ENCODE results near the gene TMEM59L.
"Not testable (repeated sequence)": the region's sequence is repeated elsewhere in the genome, so short reads cannot be mapped to it uniquely, and the experiment has no call there.

The TMEM59L gene

GRCh38 chr19:18594096-18594823 lies 18.4 kb upstream of the TMEM59L start:
- DNase-seq (ENCODE audit: low read depth, low spot score): no peak

DNA sequence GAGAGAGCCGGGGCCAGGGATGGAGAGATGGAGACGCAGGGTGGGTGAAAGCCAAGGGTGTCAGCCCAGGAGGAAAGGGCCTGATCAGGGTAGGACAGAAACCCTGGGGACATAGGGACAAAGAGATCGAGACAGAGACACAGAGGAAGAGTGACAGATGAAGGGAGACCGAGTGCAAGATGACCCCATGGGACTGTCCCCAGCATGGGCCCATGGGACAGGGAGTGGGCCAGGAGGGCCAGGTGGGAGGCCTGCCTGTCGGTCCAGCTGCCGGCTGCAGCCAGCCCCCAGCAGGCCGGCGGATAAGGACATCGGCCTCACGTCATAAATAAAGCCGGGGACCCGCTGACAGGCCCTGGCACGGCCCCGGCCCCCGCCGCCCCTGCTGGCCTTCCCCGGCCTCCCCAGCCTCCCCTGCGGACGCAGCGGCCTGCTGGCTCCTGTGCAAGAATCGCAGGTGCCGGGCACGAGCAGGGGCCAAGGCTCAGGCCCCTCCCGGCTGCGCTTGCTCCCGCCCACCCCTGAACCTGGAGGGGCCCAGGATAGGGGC lies 17.8 kb upstream of the TMEM59L start:
- DNase-seq (ENCODE audit: low read depth, low spot score): no peak

GRCh38 chr19:18595475-18595874 lies 17.2 kb upstream of the TMEM59L start:
- no peak for DNase-seq (ENCODE audit: low read depth, low spot score)

DNA sequence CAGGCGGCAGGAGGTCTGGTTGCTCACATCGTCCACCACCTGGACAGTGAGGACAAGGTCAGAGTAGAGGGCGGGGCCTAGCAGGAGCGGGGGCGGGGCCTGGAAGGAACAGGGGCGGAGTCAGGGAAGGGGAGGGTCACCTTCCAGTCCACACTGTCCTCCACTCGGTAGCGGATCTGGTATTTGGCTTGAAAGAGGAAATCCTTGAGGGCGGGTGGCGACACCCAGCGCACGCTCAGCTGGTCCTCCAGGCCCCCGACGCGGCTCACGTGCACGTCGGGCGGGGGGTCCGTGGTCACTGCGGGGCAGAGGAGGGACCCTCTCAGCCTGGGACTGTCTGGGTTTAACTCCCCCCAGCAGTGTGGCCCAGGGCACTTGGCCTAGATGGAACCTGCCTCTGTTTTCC lies 15.9 kb upstream of the TMEM59L start:
- no peak for DNase-seq (ENCODE audit: low read depth, low spot score)

- DNase-seq (ENCODE audit: low read depth, low spot score): no peak
Measured at GRCh38 chr19:18597809-18598660, 14.6 kb upstream of the TMEM59L start.

DNA sequence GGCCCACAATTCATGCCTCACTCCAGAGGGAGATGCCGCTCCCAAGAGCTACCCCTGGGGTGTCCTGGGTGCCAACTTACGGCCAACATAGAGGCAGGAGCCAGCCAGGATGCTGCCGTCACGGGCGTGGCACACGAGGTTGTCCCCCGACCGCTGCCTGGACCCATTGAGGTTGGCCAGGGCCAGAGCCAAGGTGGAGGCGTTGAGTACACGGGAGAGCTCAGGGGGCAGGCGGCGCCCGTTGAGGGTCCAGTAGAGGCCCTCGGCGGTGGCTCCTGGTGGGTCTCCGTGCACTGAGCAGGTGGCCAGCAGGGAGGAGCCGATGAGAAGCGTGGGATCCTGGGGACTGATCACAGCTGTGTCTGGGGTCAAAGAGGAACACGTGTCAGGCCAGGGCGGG lies 13.2 kb upstream of the TMEM59L start:
- no peak for DNase-seq (ENCODE audit: low read depth, low spot score)

DNA sequence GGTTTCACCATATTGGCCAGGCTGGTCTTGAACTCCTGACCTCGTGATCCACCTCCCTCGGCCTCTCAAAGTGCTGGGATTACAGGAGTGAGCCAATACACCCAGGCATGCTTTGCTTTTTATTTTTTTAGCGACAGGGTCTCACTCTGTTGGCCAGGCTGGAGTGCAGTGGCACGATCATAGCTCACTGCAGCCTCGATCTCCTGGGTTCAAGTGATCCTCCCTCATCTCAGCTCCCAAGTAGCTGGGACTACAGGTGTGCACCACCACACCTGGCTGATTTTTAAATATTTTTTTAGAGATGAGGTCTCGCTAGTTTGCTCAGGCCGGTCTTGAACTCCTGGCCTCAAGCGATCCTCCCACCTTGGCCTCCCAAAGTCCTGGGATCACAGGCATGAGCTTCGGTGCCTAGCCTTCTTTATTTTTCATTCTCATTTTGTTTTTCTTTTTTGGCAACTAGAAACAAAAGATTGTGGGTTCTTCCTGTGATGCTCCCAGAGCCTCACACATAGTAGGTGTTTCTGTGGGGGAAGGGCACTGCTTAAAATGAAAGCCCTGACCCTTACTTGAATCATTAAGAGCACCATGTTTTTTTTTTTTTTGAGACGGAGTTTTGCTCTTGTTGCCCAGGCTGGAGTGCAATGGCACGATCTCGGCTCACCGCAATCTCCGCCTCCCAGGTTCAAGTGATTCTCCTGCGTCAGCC lies 11.8 kb upstream of the TMEM59L start:
- DNase-seq (ENCODE audit: low read depth, low spot score): not testable (repeated sequence)

- no peak for DNase-seq (ENCODE audit: low read depth, low spot score)
Measured at GRCh38 chr19:18601875-18602274, 10.8 kb upstream of the TMEM59L start.

- DNase-seq (ENCODE audit: low read depth, low spot score): no peak
Measured at GRCh38 chr19:18603255-18603957, 9.3 kb upstream of the TMEM59L start.

GRCh38 chr19:18603958-18604819 lies 8.5 kb upstream of the TMEM59L start:
- no peak for DNase-seq (ENCODE audit: low read depth, low spot score)

DNA sequence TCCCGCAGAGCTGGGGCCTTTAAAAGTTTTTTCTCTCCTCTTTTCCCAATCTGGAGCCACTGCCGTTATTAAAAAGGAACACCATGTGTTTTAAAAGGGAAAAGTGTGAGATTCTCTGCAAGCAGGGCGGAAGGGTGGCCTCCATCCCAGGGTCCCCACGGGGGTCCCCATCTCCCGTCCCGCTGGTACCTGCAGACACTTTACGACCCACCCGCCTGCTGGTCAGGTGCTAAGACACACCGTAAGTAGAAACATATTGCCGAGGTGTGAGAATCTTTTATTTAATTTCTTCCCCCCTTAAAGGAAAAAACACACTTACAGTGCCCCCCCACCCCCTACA lies 7.9 kb upstream of the TMEM59L start:
- DNase-seq (ENCODE audit: low read depth, low spot score): no peak

DNA sequence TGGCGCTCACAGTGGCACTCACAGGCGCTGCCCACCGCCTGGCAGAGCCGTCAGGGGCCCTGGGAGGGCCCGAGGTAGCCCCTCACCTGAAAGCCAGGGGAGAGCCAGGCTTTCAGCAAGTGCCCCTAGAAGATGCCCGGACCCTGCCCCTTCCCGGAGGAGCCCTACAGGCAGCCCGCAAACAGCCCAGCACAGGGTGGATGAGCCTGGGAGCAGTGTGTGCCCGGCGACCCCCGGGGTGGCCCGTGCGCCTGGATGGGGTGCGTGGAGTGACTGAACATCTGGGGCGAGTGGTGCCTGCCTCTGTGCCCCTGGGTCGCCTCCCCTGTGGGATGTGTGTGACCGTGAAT lies 7.5 kb upstream of the TMEM59L start:
- DNase-seq (ENCODE audit: low read depth, low spot score): no peak

GRCh38 chr19:18605546-18606280 lies 7.0 kb upstream of the TMEM59L start:
- no peak for DNase-seq (ENCODE audit: low read depth, low spot score)

- DNase-seq (ENCODE audit: low read depth, low spot score): no peak
Measured at GRCh38 chr19:18606281-18607225, 6.1 kb upstream of the TMEM59L start, which contains the start of gene CRLF1. Gene CRLF1 (minus strand): TSS chr19:18606799. CDS start chr19:18606656, 143 bp downstream.

DNA sequence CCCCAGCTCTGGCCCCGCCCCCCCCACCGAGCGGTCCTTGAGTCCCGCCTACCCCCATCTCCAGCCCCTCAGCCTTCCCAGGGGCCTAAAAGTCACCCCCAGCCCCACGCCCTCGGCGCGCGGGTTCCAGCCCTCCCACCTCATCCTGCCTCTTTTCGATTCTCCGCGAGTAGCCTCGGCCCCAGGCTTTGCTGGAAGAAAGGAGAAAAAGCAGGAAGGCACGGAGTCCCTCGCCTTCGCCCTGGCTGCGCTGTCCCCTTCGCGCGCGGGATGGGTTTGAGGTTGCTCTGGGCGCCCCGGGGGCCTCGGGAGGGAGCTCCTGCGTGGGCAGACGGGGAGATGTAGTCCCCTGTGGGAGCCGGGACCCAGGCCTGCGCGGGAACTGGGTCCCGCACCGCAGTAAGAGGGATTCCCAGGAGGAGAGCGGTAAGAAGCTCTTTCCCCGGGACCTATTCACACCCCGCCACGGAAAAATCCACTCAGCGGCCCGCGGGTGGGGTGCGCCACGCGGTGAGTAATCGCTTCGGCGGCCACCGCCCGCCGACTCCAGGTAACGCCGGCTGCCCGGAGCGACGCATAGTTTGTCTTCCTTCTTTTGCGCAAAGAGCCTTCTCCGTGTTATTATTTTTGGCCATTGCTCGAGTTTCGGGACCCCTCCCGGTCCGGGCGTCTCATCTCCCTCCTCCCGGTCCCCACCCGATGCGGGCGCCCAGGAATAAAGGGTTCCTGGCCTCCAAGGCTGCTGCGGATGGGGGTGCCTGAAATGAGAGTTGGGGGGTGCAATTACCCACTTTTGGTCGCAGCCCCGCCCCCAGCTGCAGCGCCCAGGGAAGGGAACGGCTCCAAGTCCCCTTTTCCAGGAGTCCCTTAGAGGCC lies 5.2 kb upstream of the TMEM59L start:
- DNase-seq (ENCODE audit: low read depth, low spot score): no peak

GRCh38 chr19:18608102-18608804 lies 4.4 kb upstream of the TMEM59L start:
- no peak for DNase-seq (ENCODE audit: low read depth, low spot score)
